K562 (cell line): Measurements from ENCODE around the gene CC2D1A. TPM values are rescaled to one million over a fixed set of nuclear protein-coding genes. Genes with fewer than 3 reads are reported as not detected.

Experiments used
- ATAC-seq: fragments of 200-7000 bp; cut with Tn5 transposase; 3 replicates; pipeline ENCODE4 v1.9.1; 2020; ENCODE audit warnings: moderate library complexity
- BruUV-seq: library from RNA; stranded (reverse); fragments of 400-500 nt; replicated peaks from 2 replicates; lab custom pipeline; 2021; lab: Mats Ljungman, UMichigan
- CTCF ChIA-PET: fragments of 300-600 bp; formaldehyde crosslinking; extraction: SDS; loops from one replicate; lab custom pipeline; 2021; ENCODE audit warnings: low intra/inter-chr PET ratio; lab: Yijun Ruan, JAX
- POLR2A ChIA-PET: fragments of 300-600, 350-650 bp; sonication (Branson Sonifier 250); formaldehyde crosslinking; extraction: SDS; loops from one replicate; lab custom pipeline; 2021; ENCODE audit warnings: antibody characterized with exemption, inconsistent platforms; lab: Yijun Ruan, JAX
- DNase-seq, 4 experiments: peaks; one replicate each; pipeline versions ENCODE4 v3.0.0 to v3.0.0-alpha.2; 2011 to 2018; ENCODE audit warnings: low spot score in 3 of 4, mixed read lengths in 3 of 4; ENCODE audit errors: extremely low read depth in 1 of 4
- FAIRE-seq: peaks from 2 replicates; lab custom pipeline; 2011; peaks lifted over from hg19 to GRCh38; lab: Jason Lieb, UNC
- H2AFZ ChIP-seq: 2 replicates; pipeline ENCODE4 v1.6.0; 2011; ENCODE audit warnings: low read depth, low read length, control low read depth, inconsistent platforms
- H3K27ac ChIP-seq: fragments of 200-600 bp; 3 replicates; pipeline ENCODE4 v1.8.0; 2011; ENCODE audit warnings: low read depth, mild to moderate bottlenecking, control low read depth, inconsistent platforms, low read length, moderate library complexity, mixed read lengths; ENCODE audit errors: extremely low read depth
- H3K27me3 ChIP-seq, 2 experiments: fragments of 300-600 bp in 1 of 2; 2 replicates in 1 of 2; 3 replicates in 1 of 2; pipeline versions ENCODE4 v1.6.0 to v1.8.0; 2011; ENCODE audit warnings: inconsistent platforms in 2 of 2, low read length in 2 of 2, mild to moderate bottlenecking in 1 of 2, mixed read lengths in 1 of 2, moderate library complexity in 1 of 2; ENCODE audit not compliant: control insufficient read depth in 2 of 2, insufficient read depth in 2 of 2
- H3K36me3 ChIP-seq: fragments of 300-600 bp; 3 replicates; pipeline ENCODE4 v1.8.0; 2011; ENCODE audit warnings: mild to moderate bottlenecking, low read length, inconsistent platforms; ENCODE audit not compliant: control insufficient read depth, insufficient read depth
- H3K4me1 ChIP-seq, 2 experiments: fragments of 200-600 bp in 1 of 2; replicated peaks in 1 of 2; 2 replicates in 1 of 2; 3 replicates in 1 of 2; pipeline versions ENCODE4 v1.5.1 to v1.8.0; 2011; ENCODE audit warnings: inconsistent platforms in 2 of 2, low read length in 2 of 2, mild to moderate bottlenecking in 1 of 2, mixed read lengths in 1 of 2, moderate library complexity in 1 of 2; ENCODE audit not compliant: control insufficient read depth in 2 of 2, insufficient read depth in 2 of 2
- H3K4me2 ChIP-seq: 2 replicates; pipeline ENCODE4 v1.6.1; 2011; ENCODE audit warnings: low read length, control low read depth, inconsistent platforms, mixed read lengths; ENCODE audit not compliant: insufficient read depth
- H3K4me3 ChIP-seq: fragments of 200-600 bp; sonication (generic), shearing (Covaris generic); 2 replicates; pipeline ENCODE4 v1.5.1; 2016; ENCODE audit warnings: control low read depth, inconsistent platforms
- H3K79me2 ChIP-seq: fragments of 200-600 bp; 3 replicates; pipeline ENCODE4 v1.8.0; 2011; ENCODE audit warnings: low read length, inconsistent platforms; ENCODE audit not compliant: control insufficient read depth, insufficient read depth
- H3K9ac ChIP-seq, 2 experiments: 2 replicates each; pipeline versions ENCODE4 v1.6.0 to v1.6.1; 2011; ENCODE audit warnings: low read depth in 2 of 2, low read length in 2 of 2, control low read depth in 1 of 2, inconsistent platforms in 1 of 2, mild to moderate bottlenecking in 1 of 2, mixed read lengths in 1 of 2; ENCODE audit not compliant: insufficient read depth in 1 of 2
- H3K9me1 ChIP-seq: one replicate; pipeline ENCODE4 v1.6.0; 2011; ENCODE audit warnings: inconsistent platforms, mild to moderate bottlenecking, low read length, moderate library complexity; ENCODE audit not compliant: control insufficient read depth, insufficient read depth
- H3K9me3 ChIP-seq: replicated peaks from 2 replicates; pipeline ENCODE4 v1.5.1; 2011; ENCODE audit warnings: low read depth, low read length, inconsistent platforms; ENCODE audit not compliant: control insufficient read depth, insufficient read depth
- H4K20me1 ChIP-seq: replicated peaks from 2 replicates; pipeline ENCODE4 v1.6.1; 2011; ENCODE audit warnings: low read length, inconsistent platforms, mixed read lengths; ENCODE audit not compliant: control insufficient read depth, insufficient read depth
- ELF1 ChIP-seq: fragments of 200-800 bp; sonication (Bioruptor generic); IDR thresholded peaks from 2 replicates; pipeline ENCODE4 v1.6.1; 2016; ENCODE audit warnings: missing genetic modification characterization, missing compliant biosample characterization
- ETV5 ChIP-seq: sonication (generic); formaldehyde crosslinking; IDR thresholded peaks from 2 replicates; pipeline ENCODE4 v1.4.0; 2020; ENCODE audit warnings: low read depth, mild to moderate bottlenecking, missing genetic modification reagents
- HDGF ChIP-seq: fragments of 450-650 bp; IDR thresholded peaks from 2 replicates; pipeline ENCODE4 v1.6.1; 2016
- HNRNPK ChIP-seq: fragments of 200-400 bp; formaldehyde crosslinking; IDR thresholded peaks from one replicate; pipeline ENCODE4 v1.6.1; 2018; ENCODE audit warnings: mild to moderate bottlenecking, low read depth, low read length; ENCODE audit not compliant: poor library complexity, severe bottlenecking
- L3MBTL2 ChIP-seq: fragments of 450-650 bp; IDR thresholded peaks from 2 replicates; pipeline ENCODE4 v1.6.1; 2016; ENCODE audit warnings: mild to moderate bottlenecking, moderate library complexity
- MCM7 ChIP-seq, 2 experiments: fragments of 450-650 bp; IDR thresholded peaks; 2 replicates each; pipeline ENCODE4 v1.6.1; 2016 to 2018
- MECOM ChIP-seq: fragments of 250-450 bp; sonication (Bioruptor Pico); IDR thresholded peaks from 2 replicates; pipeline ENCODE4 v1.8.0; 2022; ENCODE audit warnings: inconsistent platforms
- PHB2 ChIP-seq: fragments of 450-650 bp; IDR thresholded peaks from 2 replicates; pipeline ENCODE4 v1.6.1; 2017; ENCODE audit warnings: low read depth
- PML ChIP-seq: IDR thresholded peaks from 2 replicates; pipeline ENCODE4 v1.6.1; 2012; ENCODE audit warnings: low read length, inconsistent platforms
- SNAPC5 ChIP-seq: fragments of 250-450 bp; sonication (Bioruptor Pico); IDR thresholded peaks from 2 replicates; pipeline ENCODE4 v1.8.0; 2021; ENCODE audit warnings: moderate library complexity, mild to moderate bottlenecking, inconsistent platforms
- SPI1 ChIP-seq: IDR thresholded peaks from 2 replicates; pipeline ENCODE4 v1.6.1; 2011; ENCODE audit warnings: low read depth, low read length, control low read depth, borderline replicate concordance
- TFE3 ChIP-seq: fragments of 450-650 bp; formaldehyde crosslinking; IDR thresholded peaks from 2 replicates; pipeline ENCODE4 v1.4.0; 2020; ENCODE audit warnings: mild to moderate bottlenecking, mixed read lengths
- ZNF77 ChIP-seq: fragments of 250-450 bp; sonication (Bioruptor Pico); IDR thresholded peaks from 2 replicates; pipeline ENCODE4 v1.5.0; 2020
- WGBS: fragments of 100-300 bp; shearing (Covaris generic); methylation state at CpG from one replicate; pipeline ENCODE4 v1.1.6; 2016; ENCODE audit warnings: low coverage, mixed read lengths; ENCODE audit not compliant: insufficient coverage; ENCODE audit errors: missing lambda C conversion rate; 5-methylcytosine and 5-hydroxymethylcytosine counted together
- in situ Hi-C: fragments of 300-500 bp; cut with MboI; formaldehyde crosslinking; loops from 4 replicates; pipeline ENCODE4 v1.15.0; 2018; ENCODE audit warnings: inconsistent platforms, mixed read lengths
- intact Hi-C: fragments of 100-400 bp; cut with micrococcal nuclease; formaldehyde crosslinking; loops from 2 replicates; pipeline ENCODE4 v1.14.2; 2022
- polyA plus RNA-seq, 8 experiments: library from polyadenylated mRNA; depleted of rRNA in 4 of 8; stranded (reverse) in 5 of 8; unstranded in 3 of 8; fragments of >200 nt; fragmentation: Nextera tagmentation in 2 of 8; fragmentation: Illumina TruSeq in 1 of 8; extraction: Ambion mirVana in 2 of 8; extraction: Trizol in 1 of 8; gene quantifications; 2 replicates each; pipeline versions ENCODE4 v1.2.1 to v1.2.3, GENCODE V29; 2011 to 2014; ENCODE audit warnings: inconsistent platforms in 1 of 8, missing spikeins in 1 of 8
- total RNA-seq, 7 experiments: library from RNA; depleted of rRNA in 6 of 7; stranded (reverse); fragments of >200 nt in 6 of 7; fragmentation: Illumina TruSeq in 2 of 7; extraction: Trizol in 2 of 7; gene quantifications; 2 replicates each; pipeline versions ENCODE4 v1.2.1 to v1.2.3, GENCODE V29; 2011 to 2021; ENCODE audit warnings: low replicate concordance in 1 of 7
- TF ChIP-seq, protein P1 (sequence below), 2 experiments: fragments of 450-650 bp in 1 of 2; sonication (generic) in 1 of 2; formaldehyde crosslinking; conservative IDR thresholded peaks; 2 replicates each; pipeline versions ENCODE4 v1.4.0 to v1.8.1; 2020 to 2022; ENCODE audit warnings: mild to moderate bottlenecking in 1 of 2, missing genetic modification reagents in 1 of 2
- TF ChIP-seq, protein P2 (sequence below): fragments of 450-650 bp; formaldehyde crosslinking; conservative IDR thresholded peaks from 2 replicates; pipeline ENCODE4 v1.4.0; 2022; ENCODE audit warnings: mild to moderate bottlenecking, missing genetic modification characterization
- TF ChIP-seq, protein P3 (sequence below): fragments of 250-450 bp; sonication (Bioruptor Pico); IDR thresholded peaks from 2 replicates; pipeline ENCODE4 v1.6.1; 2021; ENCODE audit warnings: mild to moderate bottlenecking
- TF ChIP-seq, protein P4 (sequence below): fragments of 450-650 bp; conservative IDR thresholded peaks from 2 replicates; pipeline ENCODE4 v1.6.1; 2016; ENCODE audit warnings: missing genetic modification characterization, low read depth, mild to moderate bottlenecking, missing compliant biosample characterization, moderate library complexity

Gene CC2D1A
- total and polyA plus RNA-seq, 9 of the 15 experiments (the other 6 are each of a cell fraction or from before 2014, with no cell fraction given), result 0.32 to 31.0 (median 12.9) TPM

DNA sequence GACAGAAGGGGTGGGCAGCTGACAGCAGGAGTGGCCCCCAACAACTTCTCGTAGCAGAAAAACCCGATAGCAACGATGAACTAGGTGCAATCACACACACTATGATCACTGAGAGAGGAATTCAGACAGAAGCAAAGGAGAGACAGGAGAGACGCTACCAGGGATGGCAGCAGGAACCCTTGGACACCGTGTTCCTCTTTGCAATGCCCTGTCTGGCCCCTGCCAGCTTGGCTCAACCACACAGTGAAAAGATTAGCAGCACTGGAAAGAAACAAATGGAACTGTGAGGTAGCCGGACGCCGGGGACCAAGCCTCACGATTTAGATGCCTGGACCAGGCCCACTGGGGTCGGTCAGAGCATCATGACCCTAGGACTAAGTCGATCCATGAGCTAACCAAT, 69.9 kb downstream of the CC2D1A start:
- no peak overlapping the region for H3K27ac ChIP-seq
- 91% methylated on average over 11 of the region's 11 CpGs for WGBS
- H3K9ac ChIP-seq, result no peak overlapping the region
- no peak overlapping the region for H3K4me3 ChIP-seq
- no peaks in the 10 kb centered on the region for H3K9me3 ChIP-seq
- no peak for DNase-seq
- no peak overlapping the region for H2AFZ ChIP-seq
- ChIA-PET CTCF (no interaction called here), POLR2A (interaction anchor here (0.7 kb wide), 2 partner anchors 14 to 16 kb away, joined by 3 read pairs; no protein-coding TSS in a partner anchor)
- H3K27me3 ChIP-seq, result no peaks in the 10 kb centered on the region
- no peak for FAIRE-seq
- intact Hi-C loops (no loop called here), in situ Hi-C loops (no loop called here)
- H3K79me2 ChIP-seq, result no peaks in the 10 kb centered on the region
- no TSS peak for BruUV-seq
- H3K4me1 ChIP-seq, result peaks cover 0 to 33% of the 10 kb centered on the region in 2 experiments; a peak in 2 of 5 replicates
- ATAC-seq, result no peak
- H3K36me3 ChIP-seq, result peaks cover 43% of the 10 kb centered on the region; the same call in 2 of the 3 replicates
- H3K4me2 ChIP-seq, result no peak overlapping the region
- no peaks in the 10 kb centered on the region for H4K20me1 ChIP-seq
- no peaks in the 10 kb centered on the region for H3K9me1 ChIP-seq
- TF ChIP-seq HDGF (no peak), MCM7 (IDR thresholded peaks at IDR 0.05) (no peak), HNRNPK (no peak), SNAPC5 (CRISPR knock-in tag) (no peak), PHB2 (no peak), L3MBTL2 (no peak), SPI1 (no peak), TFE3 (CRISPR knock-in tag) (no peak), MECOM (CRISPR knock-in tag) (no peak), ETV5 (CRISPR knock-in tag) (no peak), ZNF77 (CRISPR knock-in tag) (no peak), PML (no peak), ELF1 (tag) (no peak)
- TF ChIP-seq, protein P1, sequence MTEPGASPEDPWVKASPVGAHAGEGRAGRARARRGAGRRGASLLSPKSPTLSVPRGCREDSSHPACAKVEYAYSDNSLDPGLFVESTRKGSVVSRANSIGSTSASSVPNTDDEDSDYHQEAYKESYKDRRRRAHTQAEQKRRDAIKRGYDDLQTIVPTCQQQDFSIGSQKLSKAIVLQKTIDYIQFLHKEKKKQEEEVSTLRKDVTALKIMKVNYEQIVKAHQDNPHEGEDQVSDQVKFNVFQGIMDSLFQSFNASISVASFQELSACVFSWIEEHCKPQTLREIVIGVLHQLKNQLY (CRISPR knock-in tag; conservative IDR thresholded peaks at IDR 0.05), result no peak
- TF ChIP-seq, protein P2, sequence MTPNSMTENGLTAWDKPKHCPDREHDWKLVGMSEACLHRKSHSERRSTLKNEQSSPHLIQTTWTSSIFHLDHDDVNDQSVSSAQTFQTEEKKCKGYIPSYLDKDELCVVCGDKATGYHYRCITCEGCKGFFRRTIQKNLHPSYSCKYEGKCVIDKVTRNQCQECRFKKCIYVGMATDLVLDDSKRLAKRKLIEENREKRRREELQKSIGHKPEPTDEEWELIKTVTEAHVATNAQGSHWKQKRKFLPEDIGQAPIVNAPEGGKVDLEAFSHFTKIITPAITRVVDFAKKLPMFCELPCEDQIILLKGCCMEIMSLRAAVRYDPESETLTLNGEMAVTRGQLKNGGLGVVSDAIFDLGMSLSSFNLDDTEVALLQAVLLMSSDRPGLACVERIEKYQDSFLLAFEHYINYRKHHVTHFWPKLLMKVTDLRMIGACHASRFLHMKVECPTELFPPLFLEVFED (CRISPR knock-in tag), result no peak
- TF ChIP-seq, protein P3, sequence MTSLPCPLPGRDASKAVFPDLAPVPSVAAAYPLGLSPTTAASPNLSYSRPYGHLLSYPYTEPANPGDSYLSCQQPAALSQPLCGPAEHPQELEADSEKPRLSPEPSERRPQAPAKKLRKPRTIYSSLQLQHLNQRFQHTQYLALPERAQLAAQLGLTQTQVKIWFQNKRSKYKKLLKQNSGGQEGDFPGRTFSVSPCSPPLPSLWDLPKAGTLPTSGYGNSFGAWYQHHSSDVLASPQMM (CRISPR knock-in tag), result no peak
- TF ChIP-seq, protein P4, sequence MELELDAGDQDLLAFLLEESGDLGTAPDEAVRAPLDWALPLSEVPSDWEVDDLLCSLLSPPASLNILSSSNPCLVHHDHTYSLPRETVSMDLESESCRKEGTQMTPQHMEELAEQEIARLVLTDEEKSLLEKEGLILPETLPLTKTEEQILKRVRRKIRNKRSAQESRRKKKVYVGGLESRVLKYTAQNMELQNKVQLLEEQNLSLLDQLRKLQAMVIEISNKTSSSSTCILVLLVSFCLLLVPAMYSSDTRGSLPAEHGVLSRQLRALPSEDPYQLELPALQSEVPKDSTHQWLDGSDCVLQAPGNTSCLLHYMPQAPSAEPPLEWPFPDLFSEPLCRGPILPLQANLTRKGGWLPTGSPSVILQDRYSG (tag), result no peak
